Activated T-cell treated with anti-CD3 and anti-CD28 coated beads, Interleukin-2, amount 50 U/mL, for 24 hours (primary cell): Measurements from ENCODE around the gene GGCX.

Experiments used
- DNase-seq: peaks from one replicate; pipeline ENCODE4 v3.0.0-alpha.2; 2020
- H3K27ac Mint-ChIP-seq: 2 replicates; pipeline ENCODE4 v1.8.0; 2020; ENCODE audit warnings: mild to moderate bottlenecking, mixed read lengths
- H3K27me3 Mint-ChIP-seq: 2 replicates; pipeline ENCODE4 v1.8.0; 2020; ENCODE audit warnings: mixed read lengths
- H3K36me3 Mint-ChIP-seq: 2 replicates; pipeline ENCODE4 v1.8.0; 2020; ENCODE audit warnings: low read depth, mixed read lengths
- H3K4me1 Mint-ChIP-seq: 2 replicates; pipeline ENCODE4 v1.8.0; 2020; ENCODE audit warnings: low read depth, mixed read lengths
- H3K4me3 Mint-ChIP-seq: 2 replicates; pipeline ENCODE4 v1.8.0; 2020; ENCODE audit warnings: mild to moderate bottlenecking, moderate library complexity, mixed read lengths
- H3K9me3 Mint-ChIP-seq: 2 replicates; pipeline ENCODE4 v1.8.0; 2020; ENCODE audit warnings: mixed read lengths

The GGCX gene

GRCh38 chr2:85585781-85586105 lies 24.4 kb upstream of the GGCX start:
- Mint-ChIP-seq H3K4me1 (peaks cover 51% of the 10 kb centered on the region), H3K27ac (peak overlapping the region; percentile 92)

DNA sequence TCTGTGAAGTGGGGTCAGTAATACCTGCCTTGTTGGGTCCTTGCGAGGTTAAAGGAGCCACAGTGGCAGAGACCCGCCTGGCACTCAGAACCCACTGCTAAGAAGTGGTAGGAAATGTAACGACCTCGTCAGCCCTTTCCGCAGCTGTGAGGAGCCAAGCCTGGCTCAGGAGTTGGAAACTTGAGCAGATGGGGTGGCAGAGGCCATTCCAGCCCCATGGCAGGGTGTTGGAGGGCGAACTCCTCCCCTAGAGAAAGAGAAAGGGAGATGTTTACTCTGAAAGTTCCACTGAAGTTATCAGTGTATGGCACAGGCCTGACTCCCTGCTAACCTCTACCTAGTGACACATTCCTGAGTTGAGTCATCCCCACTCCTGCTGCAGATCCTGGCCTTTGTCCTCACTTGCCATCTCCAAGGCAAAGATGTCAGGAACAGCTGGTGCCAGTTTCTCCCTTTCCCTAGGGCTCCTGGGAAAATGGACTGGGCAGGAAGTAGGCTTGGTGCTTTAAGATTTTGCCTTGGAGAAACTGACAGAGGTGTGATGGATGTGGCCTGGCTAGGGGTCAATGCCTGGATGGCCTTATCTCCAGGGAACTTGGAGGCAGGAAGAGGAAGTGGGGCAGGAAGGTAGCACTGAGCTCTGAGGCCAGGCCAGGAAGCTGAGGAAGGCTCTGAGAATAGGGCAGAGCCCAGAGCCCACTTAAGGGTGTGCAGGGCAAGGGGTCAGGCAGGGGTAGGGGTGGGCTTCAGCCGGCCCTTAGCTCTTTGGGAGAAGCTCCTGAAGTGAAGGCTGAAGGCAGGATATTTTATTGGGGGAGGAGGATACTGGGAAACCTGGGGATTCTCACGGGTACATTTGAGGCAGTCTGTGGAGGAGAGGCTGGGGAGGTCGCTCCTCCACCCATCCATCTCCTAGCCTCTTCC lies 23.8 kb upstream of the GGCX start:
- peaks cover 53% of the 10 kb centered on the region for H3K4me1 Mint-ChIP-seq
- peak overlapping the region; percentile 83 for H3K4me3 Mint-ChIP-seq
- DNase-seq: no peak
- H3K27me3 Mint-ChIP-seq: no peaks in the 10 kb centered on the region
- H3K27ac Mint-ChIP-seq: peak overlapping the region; percentile 92
- H3K9me3 Mint-ChIP-seq: no peaks in the 10 kb centered on the region
- peaks cover 29% of the 10 kb centered on the region for H3K36me3 Mint-ChIP-seq

More at GRCh38 chr2:85585781-85586105, 24.4 kb upstream of the GGCX start:
- peaks cover 26% of the 10 kb centered on the region for H3K36me3 Mint-ChIP-seq
- no peaks in the 10 kb centered on the region for H3K9me3 Mint-ChIP-seq
- H3K27me3 Mint-ChIP-seq: no peaks in the 10 kb centered on the region
- H3K4me3 Mint-ChIP-seq: peak overlapping the region; percentile 83
- no peak for DNase-seq

GRCh38 chr2:85584354-85584856 lies 23.1 kb upstream of the GGCX start, which contains the start of gene VAMP5:
Gene VAMP5 (plus strand): TSS chr2:85584431. CDS start chr2:85584491, 60 bp downstream.
- peak within 1 kb of the TSS; percentile 92 for H3K27ac Mint-ChIP-seq
- peak within 1 kb of the TSS; percentile 83 for H3K4me3 Mint-ChIP-seq
- H3K27me3 Mint-ChIP-seq: no peaks in the 10 kb centered on the region
- H3K36me3 Mint-ChIP-seq: peaks cover 34% of the 10 kb centered on the region
- peaks cover 54% of the 10 kb centered on the region for H3K4me1 Mint-ChIP-seq
- no peaks in the 10 kb centered on the region for H3K9me3 Mint-ChIP-seq
- DNase-seq: peak; percentile 69

DNA sequence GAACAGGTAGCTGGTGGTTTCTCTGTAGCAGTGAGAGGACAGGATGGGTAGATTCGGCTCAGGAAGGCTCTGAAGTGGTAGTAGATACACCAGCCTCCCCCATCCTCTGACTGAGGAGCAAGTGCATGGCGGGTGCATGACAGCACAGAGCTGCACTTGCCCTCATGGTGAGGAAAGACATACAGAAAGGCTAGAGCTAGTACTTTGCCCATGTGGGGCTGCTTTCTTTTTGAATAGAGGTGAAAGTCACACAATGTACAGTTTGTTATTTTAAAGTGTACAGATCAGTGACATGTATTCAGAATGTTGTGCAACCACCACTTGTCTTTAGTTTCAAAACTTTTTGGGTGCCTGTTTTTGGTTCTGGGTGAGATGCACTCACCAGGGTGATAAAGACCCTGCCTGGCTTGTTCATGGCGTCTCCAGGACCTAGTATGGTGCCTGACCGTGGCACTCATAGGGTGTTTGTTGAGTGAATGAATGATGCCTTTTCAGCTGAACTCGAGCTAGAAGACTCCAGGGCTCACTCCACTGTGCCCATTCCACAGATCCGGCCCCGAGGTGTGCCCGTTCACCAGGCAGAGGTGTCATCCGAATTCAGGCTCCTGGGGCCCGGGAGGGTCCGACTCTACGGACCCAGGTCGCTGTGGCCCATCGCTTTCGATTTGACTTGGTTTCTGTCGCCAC lies 22.5 kb upstream of the GGCX start:
- no peaks in the 10 kb centered on the region for H3K27me3 Mint-ChIP-seq
- peaks cover 60% of the 10 kb centered on the region for H3K4me1 Mint-ChIP-seq
- no peak for DNase-seq
- no peaks in the 10 kb centered on the region for H3K9me3 Mint-ChIP-seq
- H3K27ac Mint-ChIP-seq: peak overlapping the region; percentile 92
- H3K4me3 Mint-ChIP-seq: peak overlapping the region; percentile 83
- H3K36me3 Mint-ChIP-seq: peaks cover 37% of the 10 kb centered on the region

- peaks cover 63% of the 10 kb centered on the region for H3K4me1 Mint-ChIP-seq
- peaks cover 51% of the 10 kb centered on the region for H3K36me3 Mint-ChIP-seq
- H3K27ac Mint-ChIP-seq: peak overlapping the region; percentile 42
- no peaks in the 10 kb centered on the region for H3K27me3 Mint-ChIP-seq
- H3K4me3 Mint-ChIP-seq: no peak overlapping the region
- DNase-seq: no peak
- no peaks in the 10 kb centered on the region for H3K9me3 Mint-ChIP-seq
These were observed 21.2 kb upstream of the GGCX start for GRCh38 chr2:85582492-85582891.

GRCh38 chr2:85580206-85580605 lies 18.9 kb upstream of the GGCX start:
- no peak for DNase-seq
- no peaks in the 10 kb centered on the region for H3K27me3 Mint-ChIP-seq
- H3K27ac Mint-ChIP-seq: no peak overlapping the region
- peaks cover 53% of the 10 kb centered on the region for H3K4me1 Mint-ChIP-seq
- no peak overlapping the region for H3K4me3 Mint-ChIP-seq
- H3K36me3 Mint-ChIP-seq: peaks cover 54% of the 10 kb centered on the region
- no peaks in the 10 kb centered on the region for H3K9me3 Mint-ChIP-seq

DNA sequence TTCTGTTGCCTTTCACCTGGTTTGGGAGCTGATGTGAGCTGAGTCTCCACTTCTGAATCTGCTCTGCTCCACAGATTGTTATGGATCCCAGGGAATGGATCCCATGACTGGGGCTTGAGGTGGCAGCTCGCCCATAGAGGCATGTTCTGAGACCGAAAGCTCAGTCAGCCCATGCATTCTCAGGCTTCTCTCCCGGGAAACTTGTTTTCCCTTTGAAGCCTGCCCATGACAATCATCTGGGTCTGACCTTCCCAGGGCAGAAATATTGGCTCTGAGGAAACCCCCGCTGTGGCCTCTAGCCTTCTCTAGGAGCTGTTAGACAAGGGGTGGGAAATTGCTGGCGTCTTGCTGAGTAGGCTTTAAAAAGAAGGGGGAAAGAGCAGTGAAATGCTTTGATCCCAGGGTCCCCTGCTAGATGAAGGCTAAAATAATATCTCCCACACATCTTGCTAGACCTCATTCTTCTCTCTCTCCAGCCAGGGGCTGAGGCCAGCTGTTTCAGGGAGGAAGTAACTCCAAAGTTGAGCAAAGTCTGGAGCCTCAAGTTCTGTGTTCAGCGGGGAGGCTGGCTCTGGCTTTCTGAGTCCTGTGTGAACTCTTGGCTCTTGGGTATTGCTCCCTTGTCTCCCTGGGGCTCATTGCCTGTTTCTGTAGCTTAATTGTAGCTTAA lies 18.1 kb upstream of the GGCX start:
- no peaks in the 10 kb centered on the region for H3K27me3 Mint-ChIP-seq
- H3K27ac Mint-ChIP-seq: peak overlapping the region; percentile 93
- no peak for DNase-seq
- peaks cover 46% of the 10 kb centered on the region for H3K4me1 Mint-ChIP-seq
- no peaks in the 10 kb centered on the region for H3K9me3 Mint-ChIP-seq
- H3K36me3 Mint-ChIP-seq: peaks cover 54% of the 10 kb centered on the region
- peak overlapping the region; percentile 98 for H3K4me3 Mint-ChIP-seq

DNA sequence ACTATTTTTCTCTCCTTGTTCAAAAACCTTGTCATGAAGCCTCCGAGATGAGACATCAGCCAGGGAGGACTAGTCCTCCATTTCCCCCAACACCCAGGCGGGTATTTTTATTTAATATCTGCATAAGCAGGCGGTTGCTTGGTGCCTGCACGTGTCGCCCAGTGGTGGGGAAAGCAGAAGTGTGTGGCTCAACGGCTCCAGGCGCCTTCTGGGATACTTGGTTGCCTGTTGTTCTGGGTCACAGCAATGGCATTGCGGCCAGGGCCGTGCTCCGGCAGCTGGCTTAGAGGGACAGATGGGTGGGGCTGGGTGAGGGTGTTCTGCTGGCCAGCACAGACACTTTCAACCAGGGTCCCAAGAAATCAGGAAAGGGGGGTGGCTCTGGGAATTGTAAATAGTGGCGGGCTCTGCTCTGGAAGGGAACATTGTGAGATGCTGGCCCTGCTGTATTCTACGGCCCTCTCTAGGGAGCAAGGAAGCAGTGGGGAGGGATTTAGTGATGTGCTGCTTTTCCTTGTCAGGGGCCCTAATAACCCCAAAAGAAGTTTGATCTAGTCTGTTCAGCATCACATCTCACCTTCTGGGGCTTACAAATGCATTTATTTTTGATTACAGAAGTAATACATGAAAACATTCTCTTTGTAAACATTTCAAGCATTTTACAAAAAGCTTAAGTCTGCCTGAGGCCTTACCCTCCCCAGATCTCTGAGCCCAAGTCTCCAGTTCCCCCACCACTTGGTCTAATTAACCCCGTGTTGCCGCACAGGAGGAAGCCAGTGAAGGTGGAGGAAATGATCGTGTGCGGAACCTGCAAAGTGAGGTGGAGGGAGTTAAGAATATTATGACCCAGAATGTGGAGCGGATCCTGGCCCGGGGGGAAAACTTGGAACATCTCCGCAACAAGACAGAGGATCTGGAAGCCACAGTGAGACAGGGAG lies 17.2 kb upstream of the GGCX start:
- Mint-ChIP-seq H3K27ac (peak overlapping the region; percentile 93), H3K36me3 (peaks cover 49% of the 10 kb centered on the region), H3K9me3 (no peaks in the 10 kb centered on the region), H3K27me3 (no peaks in the 10 kb centered on the region), H3K4me1 (peaks cover 40% of the 10 kb centered on the region), H3K4me3 (peak overlapping the region; percentile 98)
- peak; percentile 51 for DNase-seq

DNA sequence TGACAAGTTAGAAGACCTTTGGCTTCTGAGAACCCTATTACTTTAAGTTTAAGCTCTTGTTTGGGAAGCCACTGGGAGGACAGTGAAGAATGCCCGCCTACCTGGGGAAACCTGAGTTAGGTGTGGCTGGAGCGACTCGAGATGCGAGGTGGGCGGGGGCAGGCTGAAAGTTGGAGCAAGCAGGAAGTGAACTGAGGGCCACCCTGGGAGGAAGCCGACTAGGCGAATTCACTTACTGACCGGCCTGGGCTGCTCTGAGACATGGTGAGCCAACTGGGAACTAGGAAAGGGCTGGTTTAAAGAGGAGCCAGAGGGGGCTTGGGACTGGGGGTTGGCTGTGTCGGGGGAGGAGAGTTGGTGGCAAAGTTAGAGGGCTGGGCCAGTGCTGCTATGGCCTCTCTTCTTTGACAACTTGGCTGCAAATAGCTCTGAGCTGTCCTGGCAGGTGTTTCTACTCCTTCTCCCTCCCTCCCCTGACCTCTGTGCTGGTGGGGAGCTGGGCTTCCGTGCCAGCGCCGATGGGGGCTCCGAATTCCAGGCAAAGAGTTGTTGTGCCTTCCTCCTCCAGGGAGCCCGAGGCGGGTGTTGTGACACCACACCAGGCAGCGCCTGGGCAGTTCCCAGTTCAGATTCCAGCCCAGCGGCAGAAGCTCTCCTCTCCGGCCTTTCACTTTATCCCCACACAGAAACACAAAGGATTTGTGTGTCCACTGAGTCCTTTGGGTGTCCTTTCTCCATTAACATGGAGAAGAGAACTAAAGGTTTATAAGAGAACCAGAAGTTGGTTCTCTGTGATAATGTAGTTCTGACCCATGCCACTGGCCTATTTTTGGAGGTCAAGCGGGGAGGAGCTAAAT lies 16.3 kb upstream of the GGCX start, which contains the start of gene VAMP8:
Gene VAMP8 (plus strand): TSS at position 201 of the 857 bp plus-strand sequence. CDS start 61 bp downstream, at position 262.
- H3K9me3 Mint-ChIP-seq: no peaks in the 10 kb centered on the region

DNA sequence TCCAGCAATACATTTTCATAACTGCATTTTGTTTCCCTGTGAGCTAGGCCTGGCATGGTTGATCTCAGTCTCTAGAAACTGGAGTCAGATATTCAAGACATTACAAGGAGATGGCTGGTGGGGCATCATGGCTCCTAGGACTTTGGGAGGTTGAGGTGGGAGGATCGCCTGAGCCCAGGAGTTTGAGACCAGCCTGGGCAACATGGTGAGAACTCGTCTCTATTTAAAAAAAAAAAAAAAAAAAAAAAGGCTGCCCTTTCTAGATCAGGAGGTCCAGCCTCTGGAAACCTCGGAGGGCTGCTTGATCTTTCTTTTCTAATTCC lies 15.7 kb upstream of the GGCX start:
- no peaks in the 10 kb centered on the region for H3K9me3 Mint-ChIP-seq
- no peaks in the 10 kb centered on the region for H3K27me3 Mint-ChIP-seq
- H3K27ac Mint-ChIP-seq: peak overlapping the region; percentile 93
- peaks cover 31% of the 10 kb centered on the region for H3K4me1 Mint-ChIP-seq
- no peak for DNase-seq
- H3K36me3 Mint-ChIP-seq: peaks cover 35% of the 10 kb centered on the region
- peak overlapping the region; percentile 98 for H3K4me3 Mint-ChIP-seq

More for the DNA sequence above, 16.3 kb upstream of the GGCX start, which contains the start of gene VAMP8:
- H3K4me3 Mint-ChIP-seq: peak within 1 kb of the TSS; percentile 98
- peaks cover 41% of the 10 kb centered on the region for H3K36me3 Mint-ChIP-seq
- peak within 1 kb of the TSS; percentile 93 for H3K27ac Mint-ChIP-seq
- H3K4me1 Mint-ChIP-seq: peaks cover 33% of the 10 kb centered on the region
- no peaks in the 10 kb centered on the region for H3K27me3 Mint-ChIP-seq
- DNase-seq: peak; percentile 74

GRCh38 chr2:85575739-85576138 lies 14.4 kb upstream of the GGCX start:
- H3K4me3 Mint-ChIP-seq: no peak overlapping the region
- peaks cover 26% of the 10 kb centered on the region for H3K4me1 Mint-ChIP-seq
- H3K9me3 Mint-ChIP-seq: no peaks in the 10 kb centered on the region
- no peaks in the 10 kb centered on the region for H3K27me3 Mint-ChIP-seq
- H3K36me3 Mint-ChIP-seq: peaks cover 28% of the 10 kb centered on the region
- no peak for DNase-seq
- no peak overlapping the region for H3K27ac Mint-ChIP-seq

DNA sequence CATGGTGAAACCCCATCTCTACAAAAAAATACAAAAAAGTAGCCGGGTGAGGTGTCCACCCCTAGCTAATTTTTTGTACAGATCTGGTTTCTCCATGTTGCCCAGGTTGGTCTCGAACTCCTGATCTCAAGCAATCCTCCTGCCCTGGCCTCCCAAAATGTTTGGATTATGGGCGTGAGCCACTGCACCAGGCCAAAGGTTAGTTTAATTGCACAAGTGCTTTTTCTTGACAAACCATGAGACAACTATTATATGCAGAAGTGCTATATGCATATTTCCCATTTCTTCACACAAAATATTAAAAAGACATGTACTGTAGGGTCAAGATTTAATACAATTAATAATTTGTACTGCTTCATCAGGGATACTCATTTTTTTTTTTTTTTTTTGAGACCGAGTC lies 5.0 kb upstream of the GGCX start:
- Mint-ChIP-seq H3K4me3 (no peak overlapping the region), H3K36me3 (peaks cover 4% of the 10 kb centered on the region), H3K9me3 (no peaks in the 10 kb centered on the region), H3K27me3 (no peaks in the 10 kb centered on the region), H3K4me1 (peaks cover 8% of the 10 kb centered on the region), H3K27ac (no peak overlapping the region)
- DNase-seq: no peak

DNA sequence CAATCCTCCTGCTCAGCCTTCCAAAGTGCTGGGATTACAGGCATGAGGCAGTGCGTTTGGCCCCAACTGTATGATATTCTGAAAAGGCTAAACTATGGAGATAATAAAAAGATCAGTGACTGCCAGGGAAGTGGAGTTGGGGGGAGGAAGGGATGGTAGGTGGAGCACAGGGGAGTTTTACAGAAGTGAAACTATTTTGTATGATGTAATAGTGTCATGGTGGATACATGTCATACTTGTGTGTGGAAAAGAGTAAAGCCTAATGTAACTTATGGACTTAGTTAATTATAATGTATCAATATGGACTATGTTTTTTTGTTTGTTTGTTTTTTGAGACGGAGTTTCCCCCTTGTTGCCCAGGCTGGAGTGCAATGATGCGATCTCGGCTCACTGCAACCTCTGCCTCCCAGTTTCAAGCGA lies 2.9 kb upstream of the GGCX start:
- Mint-ChIP-seq H3K27me3 (no peaks in the 10 kb centered on the region), H3K27ac (peak overlapping the region; percentile 0), H3K36me3 (peaks cover 16% of the 10 kb centered on the region), H3K9me3 (no peaks in the 10 kb centered on the region), H3K4me3 (no peak overlapping the region), H3K4me1 (peaks cover 25% of the 10 kb centered on the region)
- no peak for DNase-seq
